ENCODE results near the gene NHERF2. TPM values are rescaled to one million over a fixed set of nuclear protein-coding genes. Genes with fewer than 3 reads are reported as not detected.

NHERF2 gene
- total RNA-seq, 1 experiment from 2014 or later = 174 TPM

- Histone ChIP-seq H3K36me3 (ENCODE audit: control insufficient read depth, insufficient read depth, low read length) (no peaks in the 10 kb centered on the region), H3K4me1 (ENCODE audit: control insufficient read depth, insufficient read depth, low read length) (peaks cover 54% of the 10 kb centered on the region), H3K27me3 (ENCODE audit: control insufficient read depth, insufficient read depth, low read length) (no peaks in the 10 kb centered on the region), H3K27ac (ENCODE audit: low read length) (peak overlapping the region; percentile 35; the same call in 1 of the 2 replicates), H3K4me3 (ENCODE audit: low read depth in 2 of 2, low read length in 2 of 2) (no peak overlapping the region), H3K9me3 (ENCODE audit: control insufficient read depth, insufficient read depth, low read depth, low read length) (no peaks in the 10 kb centered on the region)
- no peak for DNase-seq (ENCODE audit: low read depth, low spot score)
- ChIA-PET CTCF (interaction anchor here (0.5 to 0.8 kb wide), 2 partner anchors 39 to 98 kb away, joined by 3 to 8 read pairs; no protein-coding TSS in a partner anchor), POLR2A (no interaction called here)
- ATAC-seq = no peak
- no TSS peak for BruUV-seq (replicated peaks)
- no peak for TF ChIP-seq SIN3A (IDR thresholded peaks at IDR 0.05; ENCODE audit: borderline replicate concordance, insufficient read depth, low read depth, low read length)
- TF ChIP-seq TCF7L2 (IDR thresholded peaks at IDR 0.05; ENCODE audit: low read depth, low read length) = no peak
- intact Hi-C loops (cut with micrococcal nuclease; ENCODE audit: unreplicated experiment) (no loop called here), in situ Hi-C loops (cut with HindIII; ENCODE audit: low pct_unique_long_range_greater_than_20kb, low sequenced_read_pairs) (no loop called here)
Measured at GRCh38 chr16:2042171-2042985, 15.7 kb downstream of the NHERF2 start.

GRCh38 chr16:2042986-2043666, 16.4 kb downstream of the NHERF2 start:
- intact Hi-C loops (cut with micrococcal nuclease; ENCODE audit: unreplicated experiment) (no loop called here), in situ Hi-C loops (cut with HindIII; ENCODE audit: low pct_unique_long_range_greater_than_20kb, low sequenced_read_pairs) (no loop called here)
- no peaks in the 10 kb centered on the region for H3K27me3 ChIP-seq (ENCODE audit: control insufficient read depth, insufficient read depth, low read length)
- ChIA-PET CTCF (interaction anchor here (0.8 kb wide), 1 partner anchor 40 kb away, joined by 8 read pairs; no protein-coding TSS in a partner anchor), POLR2A (no interaction called here)
- H3K9me3 ChIP-seq (ENCODE audit: control insufficient read depth, insufficient read depth, low read depth, low read length) = no peaks in the 10 kb centered on the region
- no peak for TF ChIP-seq REST (IDR thresholded peaks at IDR 0.05; ENCODE audit: insufficient read depth in 1 of 2, low read depth in 2 of 2, low read length in 1 of 2)
- no peak for TF ChIP-seq CTCF (IDR thresholded peaks at IDR 0.05)
- TF ChIP-seq SIN3A (IDR thresholded peaks at IDR 0.05; ENCODE audit: borderline replicate concordance, insufficient read depth, low read depth, low read length) = no peak
- TF ChIP-seq TCF7L2 (IDR thresholded peaks at IDR 0.05; ENCODE audit: low read depth, low read length) = no peak
- no peak for TF ChIP-seq POLR2AphosphoS5 (IDR thresholded peaks at IDR 0.05; ENCODE audit: low read depth, low read length)
- no peak overlapping the region for H3K4me3 ChIP-seq (ENCODE audit: low read depth in 2 of 2, low read length in 2 of 2)
- H3K36me3 ChIP-seq (ENCODE audit: control insufficient read depth, insufficient read depth, low read length) = no peaks in the 10 kb centered on the region; the same call in 1 of the 2 replicates
- H3K27ac ChIP-seq (ENCODE audit: low read length) = no peak overlapping the region
- H3K4me1 ChIP-seq (ENCODE audit: control insufficient read depth, insufficient read depth, low read length) = peaks cover 52% of the 10 kb centered on the region
- DNase-seq (ENCODE audit: low read depth, low spot score) (no peak), ATAC-seq (no peak)
- BruUV-seq (replicated peaks) = no TSS peak

Measured in Panc1 (cell line).